DND-41 (cell line): ENCODE measurements around the gene RNASEH2C.
"Not testable (repeated sequence)": the region's sequence is repeated elsewhere in the genome, so short reads cannot be mapped to it uniquely, and the experiment has no call there.

ENCODE experiments used
- ATAC-seq: fragments of 200-7000 bp; cut with Tn5 transposase; 3 replicates; pipeline ENCODE4 v1.9.1; 2021; ENCODE audit warnings: low read depth; ENCODE audit not compliant: insufficient read depth
- DNase-seq: peaks from one replicate; pipeline ENCODE4 v3.0.0-alpha.2; 2020
- H2AFZ ChIP-seq: 2 replicates; pipeline ENCODE4 v1.6.0; 2012; ENCODE audit warnings: low read depth, low read length
- H3K27ac ChIP-seq: 2 replicates; pipeline ENCODE4 v1.5.1; 2012; ENCODE audit warnings: low read length, inconsistent platforms
- H3K27me3 ChIP-seq: fragments of 200-600 bp; sonication (generic); 2 replicates; pipeline ENCODE4 v1.6.0; 2012; ENCODE audit warnings: low read length, mild to moderate bottlenecking, inconsistent platforms; ENCODE audit not compliant: insufficient read depth, poor library complexity
- H3K36me3 ChIP-seq: 2 replicates; pipeline ENCODE4 v1.5.1; 2012; ENCODE audit warnings: low read length, inconsistent platforms; ENCODE audit not compliant: insufficient read depth
- H3K4me1 ChIP-seq: 2 replicates; pipeline ENCODE4 v1.5.1; 2012; ENCODE audit warnings: mild to moderate bottlenecking, low read length; ENCODE audit not compliant: insufficient read depth
- H3K4me2 ChIP-seq: 2 replicates; pipeline ENCODE4 v1.6.0; 2012; ENCODE audit warnings: mild to moderate bottlenecking, moderate library complexity, low read length, inconsistent platforms; ENCODE audit not compliant: insufficient read depth
- H3K4me3 ChIP-seq, 2 experiments: fragments of 200-600 bp in 1 of 2; shearing (Covaris generic) in 1 of 2; 2 replicates each; pipeline ENCODE4 v1.5.1; 2012 to 2016; ENCODE audit warnings: inconsistent platforms in 2 of 2, low read length in 2 of 2, mild to moderate bottlenecking in 2 of 2, low read depth in 1 of 2, moderate library complexity in 1 of 2
- H3K79me2 ChIP-seq: 2 replicates; pipeline ENCODE4 v1.6.0; 2012; ENCODE audit warnings: low read length, inconsistent platforms; ENCODE audit not compliant: insufficient read depth
- H3K9ac ChIP-seq: 2 replicates; pipeline ENCODE4 v1.6.0; 2012; ENCODE audit warnings: low read depth, mild to moderate bottlenecking, inconsistent platforms, low read length, moderate library complexity
- H3K9me3 ChIP-seq: 2 replicates; pipeline ENCODE4 v1.5.1; 2012; ENCODE audit warnings: low read length, moderate library complexity, mild to moderate bottlenecking, inconsistent platforms; ENCODE audit not compliant: insufficient read depth, severe bottlenecking
- H4K20me1 ChIP-seq: 2 replicates; pipeline ENCODE4 v1.6.0; 2012; ENCODE audit warnings: low read length; ENCODE audit not compliant: insufficient read depth
- EZH2 ChIP-seq: IDR thresholded peaks from 3 replicates; pipeline ENCODE4 v1.6.1; 2012; ENCODE audit warnings: borderline replicate concordance, low read depth, mild to moderate bottlenecking, moderate library complexity, low read length, inconsistent platforms; ENCODE audit not compliant: severe bottlenecking
- TF ChIP-seq, protein P1 (sequence below): IDR thresholded peaks from 2 replicates; pipeline ENCODE4 v1.5.1; 2012; ENCODE audit warnings: borderline replicate concordance, low read length, moderate library complexity, mild to moderate bottlenecking; ENCODE audit not compliant: poor library complexity, severe bottlenecking; ENCODE audit errors: extremely low read depth

The RNASEH2C gene

GRCh38 chr11:65695459-65696241 is 24.9 kb downstream of the RNASEH2C start:
- H2AFZ ChIP-seq = 0 out of 2 replicates have a peak overlapping the region, but pooled peaks have one; percentile 17
- no peak overlapping the region for H3K4me2 ChIP-seq
- no peak overlapping the region for H3K27ac ChIP-seq
- TF ChIP-seq, protein P1, sequence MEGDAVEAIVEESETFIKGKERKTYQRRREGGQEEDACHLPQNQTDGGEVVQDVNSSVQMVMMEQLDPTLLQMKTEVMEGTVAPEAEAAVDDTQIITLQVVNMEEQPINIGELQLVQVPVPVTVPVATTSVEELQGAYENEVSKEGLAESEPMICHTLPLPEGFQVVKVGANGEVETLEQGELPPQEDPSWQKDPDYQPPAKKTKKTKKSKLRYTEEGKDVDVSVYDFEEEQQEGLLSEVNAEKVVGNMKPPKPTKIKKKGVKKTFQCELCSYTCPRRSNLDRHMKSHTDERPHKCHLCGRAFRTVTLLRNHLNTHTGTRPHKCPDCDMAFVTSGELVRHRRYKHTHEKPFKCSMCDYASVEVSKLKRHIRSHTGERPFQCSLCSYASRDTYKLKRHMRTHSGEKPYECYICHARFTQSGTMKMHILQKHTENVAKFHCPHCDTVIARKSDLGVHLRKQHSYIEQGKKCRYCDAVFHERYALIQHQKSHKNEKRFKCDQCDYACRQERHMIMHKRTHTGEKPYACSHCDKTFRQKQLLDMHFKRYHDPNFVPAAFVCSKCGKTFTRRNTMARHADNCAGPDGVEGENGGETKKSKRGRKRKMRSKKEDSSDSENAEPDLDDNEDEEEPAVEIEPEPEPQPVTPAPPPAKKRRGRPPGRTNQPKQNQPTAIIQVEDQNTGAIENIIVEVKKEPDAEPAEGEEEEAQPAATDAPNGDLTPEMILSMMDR = no peak
- no peak for TF ChIP-seq EZH2
- no peaks in the 10 kb centered on the region for H4K20me1 ChIP-seq
- DNase-seq (no peak), ATAC-seq (no peak)
- H3K27me3 ChIP-seq = no peaks in the 10 kb centered on the region
- no peaks in the 10 kb centered on the region for H3K36me3 ChIP-seq
- no peak overlapping the region for H3K4me3 ChIP-seq
- no peaks in the 10 kb centered on the region for H3K4me1 ChIP-seq
- no peak overlapping the region for H3K9ac ChIP-seq
- H3K79me2 ChIP-seq = no peaks in the 10 kb centered on the region
- H3K9me3 ChIP-seq = peaks cover 3% of the 10 kb centered on the region

DNA sequence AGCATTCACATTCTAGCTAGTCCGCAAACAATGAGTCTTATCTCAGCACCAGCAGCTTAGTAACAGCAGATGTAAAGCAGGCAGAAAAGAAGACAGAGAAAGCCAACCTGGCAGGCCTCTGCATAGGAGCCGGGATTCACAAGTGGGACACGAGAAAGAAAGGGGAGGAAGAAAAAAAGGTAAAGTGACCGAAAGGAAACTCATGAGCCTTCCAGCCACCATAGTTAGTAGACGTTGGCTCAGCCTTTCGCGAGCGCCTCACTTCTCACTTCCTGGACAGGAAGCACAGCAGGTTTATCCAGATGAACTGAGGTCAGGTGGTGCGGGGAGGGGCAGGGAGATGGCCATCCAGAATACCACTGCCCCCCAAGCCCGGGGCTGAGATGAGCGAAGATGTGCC is 28.2 kb downstream of the RNASEH2C start:
- ATAC-seq = no peak
- H3K36me3 ChIP-seq = no peaks in the 10 kb centered on the region
- H3K9me3 ChIP-seq = no peaks in the 10 kb centered on the region
- TF ChIP-seq, protein P1 = no peak
- TF ChIP-seq EZH2 = no peak
- no peaks in the 10 kb centered on the region for H3K79me2 ChIP-seq
- no peak overlapping the region for H2AFZ ChIP-seq
- H3K9ac ChIP-seq = no peak overlapping the region
- no peak for DNase-seq
- H3K4me1 ChIP-seq = no peaks in the 10 kb centered on the region
- H3K27me3 ChIP-seq = no peaks in the 10 kb centered on the region
- no peak overlapping the region for H3K27ac ChIP-seq
- no peaks in the 10 kb centered on the region for H4K20me1 ChIP-seq
- no peak overlapping the region for H3K4me2 ChIP-seq
- H3K4me3 ChIP-seq = no peak overlapping the region

- DNase-seq, H3K9me3 ChIP-seq, H3K36me3 ChIP-seq, H3K79me2 ChIP-seq, H4K20me1 ChIP-seq, H3K9ac ChIP-seq, H3K27ac ChIP-seq, H3K4me1 ChIP-seq, H3K4me3 ChIP-seq, ATAC-seq, H3K4me2 ChIP-seq, H3K27me3 ChIP-seq, H2AFZ ChIP-seq: not testable (repeated sequence)
These were observed 28.8 kb downstream of the RNASEH2C start for GRCh38 chr11:65691847-65692246.

GRCh38 chr11:65685981-65686380 is 34.6 kb downstream of the RNASEH2C start:
- H2AFZ ChIP-seq = no peak overlapping the region
- TF ChIP-seq EZH2 = no peak
- TF ChIP-seq, protein P1 = no peak
- no peaks in the 10 kb centered on the region for H4K20me1 ChIP-seq
- H3K4me1 ChIP-seq = no peaks in the 10 kb centered on the region
- no peak overlapping the region for H3K9ac ChIP-seq
- H3K27me3 ChIP-seq = no peaks in the 10 kb centered on the region
- no peaks in the 10 kb centered on the region for H3K9me3 ChIP-seq
- no peak overlapping the region for H3K4me2 ChIP-seq
- no peak overlapping the region for H3K4me3 ChIP-seq
- no peaks in the 10 kb centered on the region for H3K79me2 ChIP-seq
- H3K27ac ChIP-seq = no peak overlapping the region
- no peak for ATAC-seq
- no peaks in the 10 kb centered on the region for H3K36me3 ChIP-seq
- no peak for DNase-seq

DNA sequence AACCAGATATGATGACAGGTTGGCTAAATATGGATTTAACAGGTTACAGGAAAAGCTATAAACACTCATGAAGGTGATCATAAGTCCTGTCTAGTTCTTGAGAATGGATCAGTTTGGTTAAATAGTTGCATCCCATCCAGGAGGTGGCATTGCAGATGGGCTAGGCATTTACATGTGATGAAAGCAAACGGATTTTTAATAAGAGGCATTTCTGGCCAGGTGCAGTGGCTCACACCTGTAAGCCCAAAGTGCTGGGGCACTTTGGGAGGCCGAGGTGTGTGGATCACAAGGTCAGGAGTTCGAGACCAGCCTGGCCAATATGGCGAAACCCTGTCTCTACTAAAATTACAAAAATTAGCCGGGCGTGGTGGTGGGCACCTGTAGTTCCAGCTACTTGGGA is 37.1 kb downstream of the RNASEH2C start:
- H3K9me3 ChIP-seq, H3K79me2 ChIP-seq, H3K4me1 ChIP-seq, H3K36me3 ChIP-seq, H3K27me3 ChIP-seq, H3K27ac ChIP-seq, H3K4me2 ChIP-seq, H3K4me3 ChIP-seq, DNase-seq, ATAC-seq, H2AFZ ChIP-seq, H3K9ac ChIP-seq, H4K20me1 ChIP-seq: not testable (repeated sequence)
